Brain microvascular endothelial cell (primary cell): ENCODE results near the gene CHKB.
"Not testable (repeated sequence)": the region's sequence is repeated elsewhere in the genome, so short reads cannot be mapped to it uniquely, and the experiment has no call there.

Experiments used
- DNase-seq: peaks from one replicate; pipeline ENCODE4 v3.0.0-alpha.2; 2020
- H3K27ac ChIP-seq: fragments of 250-450 bp; sonication (Bioruptor Pico); 2 replicates; pipeline ENCODE4 v1.5.1; 2020; ENCODE audit warnings: mild to moderate bottlenecking, moderate library complexity
- H3K27me3 ChIP-seq: fragments of 250-450 bp; sonication (Bioruptor Pico); replicated peaks from 2 replicates; pipeline ENCODE4 v1.5.1; 2020; ENCODE audit warnings: mild to moderate bottlenecking
- H3K36me3 ChIP-seq: fragments of 250-450 bp; sonication (Bioruptor Pico); replicated peaks from 2 replicates; pipeline ENCODE4 v1.5.1; 2020; ENCODE audit warnings: mild to moderate bottlenecking
- H3K4me3 ChIP-seq: 2 replicates; pipeline ENCODE4 v1.5.1; 2011; ENCODE audit warnings: low read depth, mild to moderate bottlenecking, control low read depth, low read length, moderate library complexity
- in situ Hi-C: cut with HindIII; loops from 2 replicates; pipeline ENCODE4 v1.10.0; 2017; ENCODE audit warnings: low sequenced_read_pairs, low pct_ligation_motif_present
- TF ChIP-seq, protein P1 (sequence below): IDR thresholded peaks from 2 replicates; pipeline ENCODE4 v1.5.1; 2011; ENCODE audit warnings: low read depth, mild to moderate bottlenecking, moderate library complexity, low read length, control low read depth, inconsistent platforms; ENCODE audit errors: missing control alignments

CHKB gene

DNA sequence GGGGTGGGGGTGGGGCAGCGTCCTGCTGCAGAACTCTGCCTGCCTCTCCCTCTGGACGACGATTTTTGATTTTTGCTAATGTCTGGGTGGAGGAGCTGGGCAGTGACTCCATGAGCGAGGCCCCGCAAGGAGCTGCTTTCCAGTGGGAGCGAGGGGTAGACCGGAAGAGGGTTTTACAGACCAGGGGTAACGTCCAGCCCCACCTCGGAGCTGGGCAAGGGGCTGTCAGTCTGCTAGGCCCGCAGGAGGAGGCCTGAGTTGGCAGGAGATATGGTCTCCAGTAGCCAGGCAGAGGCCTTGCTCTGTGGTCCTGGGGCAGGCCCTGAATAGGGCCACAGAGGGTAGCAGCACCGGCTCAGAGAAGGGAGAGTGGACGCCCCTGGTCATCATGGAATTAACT is 26.9 kb upstream of the CHKB start:
- Histone ChIP-seq H3K36me3 (no peaks in the 10 kb centered on the region), H3K4me3 (no peak overlapping the region), H3K27me3 (peaks cover 13% of the 10 kb centered on the region), H3K27ac (no peak overlapping the region)
- in situ Hi-C loops: no loop called here
- TF ChIP-seq, protein P1, sequence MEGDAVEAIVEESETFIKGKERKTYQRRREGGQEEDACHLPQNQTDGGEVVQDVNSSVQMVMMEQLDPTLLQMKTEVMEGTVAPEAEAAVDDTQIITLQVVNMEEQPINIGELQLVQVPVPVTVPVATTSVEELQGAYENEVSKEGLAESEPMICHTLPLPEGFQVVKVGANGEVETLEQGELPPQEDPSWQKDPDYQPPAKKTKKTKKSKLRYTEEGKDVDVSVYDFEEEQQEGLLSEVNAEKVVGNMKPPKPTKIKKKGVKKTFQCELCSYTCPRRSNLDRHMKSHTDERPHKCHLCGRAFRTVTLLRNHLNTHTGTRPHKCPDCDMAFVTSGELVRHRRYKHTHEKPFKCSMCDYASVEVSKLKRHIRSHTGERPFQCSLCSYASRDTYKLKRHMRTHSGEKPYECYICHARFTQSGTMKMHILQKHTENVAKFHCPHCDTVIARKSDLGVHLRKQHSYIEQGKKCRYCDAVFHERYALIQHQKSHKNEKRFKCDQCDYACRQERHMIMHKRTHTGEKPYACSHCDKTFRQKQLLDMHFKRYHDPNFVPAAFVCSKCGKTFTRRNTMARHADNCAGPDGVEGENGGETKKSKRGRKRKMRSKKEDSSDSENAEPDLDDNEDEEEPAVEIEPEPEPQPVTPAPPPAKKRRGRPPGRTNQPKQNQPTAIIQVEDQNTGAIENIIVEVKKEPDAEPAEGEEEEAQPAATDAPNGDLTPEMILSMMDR: no peak
- DNase-seq: no peak

DNA sequence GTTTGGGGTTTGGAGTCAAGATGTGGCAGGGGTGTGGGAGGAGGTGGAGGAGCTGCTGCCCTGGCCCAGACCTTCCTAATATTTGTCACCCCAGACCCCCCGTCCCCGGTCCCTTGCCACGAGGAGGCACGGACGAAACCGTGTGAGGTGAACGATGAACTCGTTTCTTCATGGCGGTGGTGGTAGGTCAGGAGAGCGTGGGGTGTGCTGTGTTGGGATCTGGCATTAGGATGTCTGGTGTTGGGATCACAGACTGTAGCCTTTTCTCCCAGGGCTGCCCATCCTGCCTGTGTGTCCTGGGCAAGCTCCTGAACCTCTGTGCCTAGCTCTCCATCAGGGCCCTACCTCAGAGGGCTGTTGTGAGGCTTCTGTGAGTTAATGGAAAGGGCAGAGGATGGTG is 26.3 kb upstream of the CHKB start:
- no peak overlapping the region for H3K27ac ChIP-seq
- peaks cover 17% of the 10 kb centered on the region for H3K27me3 ChIP-seq
- in situ Hi-C loops: no loop called here
- TF ChIP-seq, protein P1: no peak
- no peak for DNase-seq
- H3K36me3 ChIP-seq: no peaks in the 10 kb centered on the region
- H3K4me3 ChIP-seq: no peak overlapping the region

- H3K27ac ChIP-seq, in situ Hi-C loops, DNase-seq, H3K4me3 ChIP-seq, H3K36me3 ChIP-seq: not testable (repeated sequence)
- H3K27me3 ChIP-seq: peaks cover 24% of the 10 kb centered on the region
These were observed 25.6 kb upstream of the CHKB start for GRCh38 chr22:50608058-50608840.

GRCh38 chr22:50607659-50608020 is 25.0 kb upstream of the CHKB start:
- no peak overlapping the region for H3K4me3 ChIP-seq
- H3K27me3 ChIP-seq: peaks cover 30% of the 10 kb centered on the region
- in situ Hi-C loops: no loop called here
- TF ChIP-seq, protein P1: no peak
- DNase-seq: no peak
- no peak overlapping the region for H3K27ac ChIP-seq
- H3K36me3 ChIP-seq: no peaks in the 10 kb centered on the region

- no peaks in the 10 kb centered on the region for H3K36me3 ChIP-seq
- DNase-seq: no peak
- TF ChIP-seq, protein P1: no peak
- no peak overlapping the region for H3K27ac ChIP-seq
- H3K27me3 ChIP-seq: peaks cover 36% of the 10 kb centered on the region
- H3K4me3 ChIP-seq: no peak overlapping the region
- in situ Hi-C loops: no loop called here
These were observed 24.5 kb upstream of the CHKB start for GRCh38 chr22:50606946-50607658.

GRCh38 chr22:50606165-50606945 is 23.7 kb upstream of the CHKB start:
- H3K27me3 ChIP-seq: peaks cover 41% of the 10 kb centered on the region
- in situ Hi-C loops: no loop called here

More at GRCh38 chr22:50606165-50606945, 23.7 kb upstream of the CHKB start:
- TF ChIP-seq, protein P1: peak; percentile 24
- DNase-seq: no peak
- Histone ChIP-seq H3K27ac (no peak overlapping the region), H3K4me3 (no peak overlapping the region), H3K36me3 (no peaks in the 10 kb centered on the region)
